ENCODE data around the gene KIF2A.
A peak's percentile ranks its signal among the peaks of the same experiment; 100 is the strongest.

KIF2A gene

GRCh38 chr5:62395210-62395950 lies 89.4 kb downstream of the KIF2A start:
- Histone ChIP-seq H3K36me3 (ENCODE audit: insufficient read depth, low read length) (peaks cover 42% of the 10 kb centered on the region), H3K4me3 (ENCODE audit: low read depth in 1 of 2, low read length in 2 of 2) (no peak overlapping the region), H3K27me3 (ENCODE audit: control insufficient read depth in 1 of 2, insufficient read depth in 2 of 2, low read length in 2 of 2) (no peaks in the 10 kb centered on the region), H3K27ac (ENCODE audit: low read depth, low read length) (no peak overlapping the region), H3K9ac (ENCODE audit: low read length) (no peak overlapping the region), H3K4me1 (ENCODE audit: insufficient read depth, low read length) (no peaks in the 10 kb centered on the region), H3K9me3 (ENCODE audit: low read length) (no peaks in the 10 kb centered on the region)

- H3K9ac ChIP-seq (ENCODE audit: low read length), result peak within 1 kb of the TSS; percentile 85
- H3K9me3 ChIP-seq (ENCODE audit: low read length), result no peaks in the 10 kb centered on the region
- peak within 1 kb of the TSS; percentile 73 for H3K4me3 ChIP-seq (ENCODE audit: low read depth in 1 of 2, low read length in 2 of 2)
- H3K27ac ChIP-seq (ENCODE audit: low read depth, low read length), result peak within 1 kb of the TSS; percentile 95
- H3K27me3 ChIP-seq (ENCODE audit: control insufficient read depth in 1 of 2, insufficient read depth in 2 of 2, low read length in 2 of 2), result no peaks in the 10 kb centered on the region
- peaks cover 19% of the 10 kb centered on the region for H3K4me1 ChIP-seq (ENCODE audit: insufficient read depth, low read length)
- peaks cover 5% of the 10 kb centered on the region for H3K36me3 ChIP-seq (ENCODE audit: insufficient read depth, low read length)
Observed at GRCh38 chr5:62403411-62404250, 97.6 kb downstream of the KIF2A start, which contains the start of gene DIMT1. Gene DIMT1, minus strand, starts transcription at chr5:62403905. Its CDS starts 133 bp downstream, at chr5:62403772.

GRCh38 chr5:62412549-62413329 lies 106.7 kb downstream of the KIF2A start, which contains the start of gene IPO11:
Gene IPO11, plus strand, starts transcription at chr5:62412763. Its CDS starts 24,517 bp downstream, at chr5:62437280.
- no peaks in the 10 kb centered on the region for H3K36me3 ChIP-seq (ENCODE audit: insufficient read depth, low read length)
- peaks cover 7% of the 10 kb centered on the region for H3K4me1 ChIP-seq (ENCODE audit: insufficient read depth, low read length)
- H3K9me3 ChIP-seq (ENCODE audit: low read length), result no peaks in the 10 kb centered on the region
- peak within 1 kb of the TSS; percentile 85 for H3K27ac ChIP-seq (ENCODE audit: low read depth, low read length)
- H3K9ac ChIP-seq (ENCODE audit: low read length), result peak within 1 kb of the TSS; percentile 50
- H3K27me3 ChIP-seq (ENCODE audit: control insufficient read depth in 1 of 2, insufficient read depth in 2 of 2, low read length in 2 of 2), result no peaks in the 10 kb centered on the region
- H3K4me3 ChIP-seq (ENCODE audit: low read depth in 1 of 2, low read length in 2 of 2), result peak within 1 kb of the TSS; percentile 81 to 98

GRCh38 chr5:62413711-62414110 lies 107.7 kb downstream of the KIF2A start:
- no peaks in the 10 kb centered on the region for H3K27me3 ChIP-seq (ENCODE audit: control insufficient read depth in 1 of 2, insufficient read depth in 2 of 2, low read length in 2 of 2)
- H3K9me3 ChIP-seq (ENCODE audit: low read length), result no peaks in the 10 kb centered on the region
- peak overlapping the region in 1 of 2 donors; percentile 98 for H3K4me3 ChIP-seq (ENCODE audit: low read depth in 1 of 2, low read length in 2 of 2)
- no peaks in the 10 kb centered on the region for H3K36me3 ChIP-seq (ENCODE audit: insufficient read depth, low read length)
- H3K9ac ChIP-seq (ENCODE audit: low read length), result no peak overlapping the region
- H3K27ac ChIP-seq (ENCODE audit: low read depth, low read length), result no peak overlapping the region
- peaks cover 7% of the 10 kb centered on the region for H3K4me1 ChIP-seq (ENCODE audit: insufficient read depth, low read length)

- Histone ChIP-seq H3K27me3 (ENCODE audit: control insufficient read depth in 1 of 2, insufficient read depth in 2 of 2, low read length in 2 of 2) (no peaks in the 10 kb centered on the region), H3K4me3 (ENCODE audit: low read depth in 1 of 2, low read length in 2 of 2) (no peak overlapping the region), H3K36me3 (ENCODE audit: insufficient read depth, low read length) (no peaks in the 10 kb centered on the region), H3K4me1 (ENCODE audit: insufficient read depth, low read length) (peaks cover 4% of the 10 kb centered on the region), H3K9ac (ENCODE audit: low read length) (no peak overlapping the region), H3K27ac (ENCODE audit: low read depth, low read length) (no peak overlapping the region), H3K9me3 (ENCODE audit: low read length) (no peaks in the 10 kb centered on the region)
Observed at GRCh38 chr5:62418462-62419076, 112.6 kb downstream of the KIF2A start.

GRCh38 chr5:62419609-62420008 lies 113.6 kb downstream of the KIF2A start:
- Histone ChIP-seq H3K27me3 (ENCODE audit: control insufficient read depth in 1 of 2, insufficient read depth in 2 of 2, low read length in 2 of 2) (no peaks in the 10 kb centered on the region), H3K27ac (ENCODE audit: low read depth, low read length) (no peak overlapping the region), H3K9me3 (ENCODE audit: low read length) (no peaks in the 10 kb centered on the region)

GRCh38 chr5:62421414-62421813 lies 115.4 kb downstream of the KIF2A start:
- Histone ChIP-seq H3K9ac (ENCODE audit: low read length) (no peak overlapping the region), H3K27ac (ENCODE audit: low read depth, low read length) (no peak overlapping the region), H3K9me3 (ENCODE audit: low read length) (no peaks in the 10 kb centered on the region), H3K4me3 (ENCODE audit: low read depth in 1 of 2, low read length in 2 of 2) (no peak overlapping the region), H3K4me1 (ENCODE audit: insufficient read depth, low read length) (no peaks in the 10 kb centered on the region), H3K27me3 (ENCODE audit: control insufficient read depth in 1 of 2, insufficient read depth in 2 of 2, low read length in 2 of 2) (no peaks in the 10 kb centered on the region), H3K36me3 (ENCODE audit: insufficient read depth, low read length) (no peaks in the 10 kb centered on the region)

More at GRCh38 chr5:62419609-62420008, 113.6 kb downstream of the KIF2A start:
- Histone ChIP-seq H3K9ac (ENCODE audit: low read length) (no peak overlapping the region), H3K4me3 (ENCODE audit: low read depth in 1 of 2, low read length in 2 of 2) (no peak overlapping the region), H3K36me3 (ENCODE audit: insufficient read depth, low read length) (no peaks in the 10 kb centered on the region), H3K4me1 (ENCODE audit: insufficient read depth, low read length) (no peaks in the 10 kb centered on the region)

GRCh38 chr5:62424763-62425162 lies 118.8 kb downstream of the KIF2A start:
- Histone ChIP-seq H3K4me3 (ENCODE audit: low read depth in 1 of 2, low read length in 2 of 2) (no peak overlapping the region), H3K36me3 (ENCODE audit: insufficient read depth, low read length) (no peaks in the 10 kb centered on the region), H3K27ac (ENCODE audit: low read depth, low read length) (no peak overlapping the region), H3K9ac (ENCODE audit: low read length) (no peak overlapping the region), H3K27me3 (ENCODE audit: control insufficient read depth in 1 of 2, insufficient read depth in 2 of 2, low read length in 2 of 2) (no peaks in the 10 kb centered on the region), H3K4me1 (ENCODE audit: insufficient read depth, low read length) (no peaks in the 10 kb centered on the region), H3K9me3 (ENCODE audit: low read length) (no peaks in the 10 kb centered on the region)

GRCh38 chr5:62431735-62432620 lies 126.0 kb downstream of the KIF2A start:
- Histone ChIP-seq H3K4me1 (ENCODE audit: insufficient read depth, low read length) (peaks cover 7% of the 10 kb centered on the region), H3K9ac (ENCODE audit: low read length) (no peak overlapping the region), H3K27ac (ENCODE audit: low read depth, low read length) (no peak overlapping the region), H3K4me3 (ENCODE audit: low read depth in 1 of 2, low read length in 2 of 2) (no peak overlapping the region), H3K9me3 (ENCODE audit: low read length) (no peaks in the 10 kb centered on the region), H3K36me3 (ENCODE audit: insufficient read depth, low read length) (no peaks in the 10 kb centered on the region), H3K27me3 (ENCODE audit: control insufficient read depth in 1 of 2, insufficient read depth in 2 of 2, low read length in 2 of 2) (no peaks in the 10 kb centered on the region)

- no peaks in the 10 kb centered on the region for H3K27me3 ChIP-seq (ENCODE audit: control insufficient read depth in 1 of 2, insufficient read depth in 2 of 2, low read length in 2 of 2)
- H3K9me3 ChIP-seq (ENCODE audit: low read length), result no peaks in the 10 kb centered on the region
- no peak overlapping the region for H3K27ac ChIP-seq (ENCODE audit: low read depth, low read length)
- peaks cover 7% of the 10 kb centered on the region for H3K4me1 ChIP-seq (ENCODE audit: insufficient read depth, low read length)
- H3K9ac ChIP-seq (ENCODE audit: low read length), result no peak overlapping the region
- no peak overlapping the region for H3K4me3 ChIP-seq (ENCODE audit: low read depth in 1 of 2, low read length in 2 of 2)
- H3K36me3 ChIP-seq (ENCODE audit: insufficient read depth, low read length), result no peaks in the 10 kb centered on the region
Observed at GRCh38 chr5:62432621-62433064, 126.6 kb downstream of the KIF2A start.
